Measurements from ENCODE around the gene FLYWCH2. TPM values are rescaled to one million over a fixed set of nuclear protein-coding genes. Genes with fewer than 3 reads are reported as not detected.
"Not testable (repeated sequence)": the region's sequence is repeated elsewhere in the genome, so short reads cannot be mapped to it uniquely, and the experiment has no call there.

FLYWCH2 gene
- polyA plus RNA-seq, 1 donor, result 9.4 TPM

GRCh38 chr16:2904100-2904921 is 21.3 kb downstream of the FLYWCH2 start:
- H3K9me3 ChIP-seq (ENCODE audit: control insufficient read depth, low read depth, low read length), result peaks cover 15% of the 10 kb centered on the region
- no peaks in the 10 kb centered on the region for H3K36me3 ChIP-seq (ENCODE audit: control insufficient read depth, insufficient read depth, low read length)
- H3K4me3 ChIP-seq (ENCODE audit: low read length), result peak overlapping the region; percentile 61
- peaks cover 5% of the 10 kb centered on the region for H3K4me1 ChIP-seq (ENCODE audit: control insufficient read depth, insufficient read depth, low read length)
- peak overlapping the region; percentile 77 for H3K27ac ChIP-seq (ENCODE audit: low read length)
- peak; percentile 84 to 90 for DNase-seq
- H3K27me3 ChIP-seq (ENCODE audit: control insufficient read depth, insufficient read depth, low read length), result no peaks in the 10 kb centered on the region
- no CpG with 5 or more reads among the region's 62 CpGs for WGBS (ENCODE audit: insufficient coverage, low lambda C conversion rate)

GRCh38 chr16:2904922-2905240 is 21.9 kb downstream of the FLYWCH2 start:
- DNase-seq, result no peak
- H3K4me1 ChIP-seq (ENCODE audit: control insufficient read depth, insufficient read depth, low read length), result peaks cover 5% of the 10 kb centered on the region
- H3K36me3 ChIP-seq (ENCODE audit: control insufficient read depth, insufficient read depth, low read length), result no peaks in the 10 kb centered on the region
- H3K9me3 ChIP-seq (ENCODE audit: control insufficient read depth, low read depth, low read length), result peaks cover 15% of the 10 kb centered on the region
- no CpG with 5 or more reads among the region's 32 CpGs for WGBS (ENCODE audit: insufficient coverage, low lambda C conversion rate)
- peak overlapping the region; percentile 61 for H3K4me3 ChIP-seq (ENCODE audit: low read length)
- no peaks in the 10 kb centered on the region for H3K27me3 ChIP-seq (ENCODE audit: control insufficient read depth, insufficient read depth, low read length)
- peak overlapping the region; percentile 77 for H3K27ac ChIP-seq (ENCODE audit: low read length)

DNA sequence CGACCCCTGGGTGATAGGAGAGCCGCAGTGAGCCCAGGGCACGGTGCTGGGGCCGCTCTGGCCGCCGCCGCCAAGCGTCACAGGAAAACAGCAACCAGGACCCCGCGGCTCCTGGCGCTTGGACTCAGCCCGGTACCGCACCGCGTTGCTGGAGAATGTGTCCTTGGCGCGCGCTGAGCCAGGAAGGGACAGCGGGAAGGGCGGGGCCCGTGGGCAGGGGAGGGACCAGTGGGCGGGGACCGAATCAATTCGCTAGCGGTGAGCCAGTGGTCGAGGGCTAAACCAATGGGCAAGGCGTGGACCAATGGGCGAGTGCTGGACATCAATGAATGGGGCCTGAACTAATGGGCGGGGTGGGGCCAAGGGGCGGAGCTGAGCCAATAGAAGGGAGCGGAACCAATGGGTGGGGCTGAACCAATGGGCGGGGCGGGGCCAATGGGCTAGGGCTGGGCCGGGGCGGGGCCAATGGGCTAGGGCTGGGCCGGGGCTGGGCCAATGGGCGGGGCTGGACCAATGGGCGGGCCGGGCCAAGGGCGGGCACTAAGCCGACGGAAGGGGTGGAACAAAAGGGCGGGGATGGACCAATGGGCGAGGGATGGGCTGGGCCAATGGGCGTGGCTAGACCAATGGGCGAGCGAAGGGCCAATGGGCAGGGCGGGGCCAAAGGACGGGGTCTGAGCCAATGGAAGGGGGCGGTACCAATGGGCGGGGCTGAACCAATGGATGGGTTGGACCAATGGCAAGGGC is 22.4 kb downstream of the FLYWCH2 start:
- H3K36me3 ChIP-seq (ENCODE audit: control insufficient read depth, insufficient read depth, low read length), result no peaks in the 10 kb centered on the region
- WGBS (ENCODE audit: insufficient coverage, low lambda C conversion rate), result 0% methylated on average over 1 of the region's 51 CpGs
- H3K27me3 ChIP-seq (ENCODE audit: control insufficient read depth, insufficient read depth, low read length), result peaks cover 3% of the 10 kb centered on the region
- H3K4me1 ChIP-seq (ENCODE audit: control insufficient read depth, insufficient read depth, low read length), result peaks cover 5% of the 10 kb centered on the region
- H3K27ac ChIP-seq (ENCODE audit: low read length), result peak overlapping the region; percentile 77
- peak; percentile 93 to 94 for DNase-seq
- peak overlapping the region; percentile 61 for H3K4me3 ChIP-seq (ENCODE audit: low read length)
- peaks cover 15% of the 10 kb centered on the region for H3K9me3 ChIP-seq (ENCODE audit: control insufficient read depth, low read depth, low read length)

- Histone ChIP-seq H3K27ac (ENCODE audit: low read length) (no peak overlapping the region), H3K4me1 (ENCODE audit: control insufficient read depth, insufficient read depth, low read length) (peaks cover 5% of the 10 kb centered on the region), H3K9me3 (ENCODE audit: control insufficient read depth, low read depth, low read length) (peaks cover 15% of the 10 kb centered on the region), H3K4me3 (ENCODE audit: low read length) (no peak overlapping the region), H3K27me3 (ENCODE audit: control insufficient read depth, insufficient read depth, low read length) (peaks cover 3% of the 10 kb centered on the region), H3K36me3 (ENCODE audit: control insufficient read depth, insufficient read depth, low read length) (no peaks in the 10 kb centered on the region)
- no peak for DNase-seq
- WGBS (ENCODE audit: insufficient coverage, low lambda C conversion rate), result no CpG with 5 or more reads among the region's 12 CpGs
Observed at GRCh38 chr16:2905988-2906387, 23.0 kb downstream of the FLYWCH2 start.

DNA sequence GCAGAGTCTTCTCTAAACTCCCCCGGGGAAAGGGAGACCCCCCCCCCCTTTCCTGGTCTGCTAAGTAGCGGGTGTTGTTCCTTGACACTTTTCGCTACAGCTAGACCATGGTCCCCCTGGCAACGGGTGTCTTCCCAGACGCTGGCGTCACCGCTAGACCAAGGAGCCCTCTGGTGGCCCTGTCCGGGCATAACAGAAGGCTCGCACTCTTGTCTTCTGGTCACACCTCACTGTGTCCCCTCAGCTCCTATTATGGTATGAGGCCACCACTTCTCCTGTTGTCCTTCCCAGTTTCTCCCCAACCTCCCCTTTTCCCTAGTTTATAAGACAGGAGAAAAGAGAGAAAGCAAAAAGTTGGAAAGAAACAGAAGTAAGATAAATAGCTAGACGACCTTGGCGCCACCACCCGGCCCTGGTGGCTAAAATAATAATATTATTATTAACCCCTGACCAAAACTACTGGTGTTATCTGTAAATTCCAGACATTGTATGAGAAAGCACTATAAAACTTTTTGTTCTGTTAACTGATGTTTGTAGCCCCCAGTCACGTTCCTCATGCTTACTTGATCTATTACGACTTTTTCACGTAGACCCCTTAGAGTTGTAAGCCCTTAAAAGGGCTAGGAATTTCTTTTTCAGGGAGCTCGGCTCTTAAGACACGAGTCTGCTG is 24.2 kb downstream of the FLYWCH2 start:
- WGBS (ENCODE audit: insufficient coverage, low lambda C conversion rate), result 20% methylated on average over 1 of the region's 17 CpGs
- H3K4me1 ChIP-seq (ENCODE audit: control insufficient read depth, insufficient read depth, low read length); H3K27ac ChIP-seq (ENCODE audit: low read length); H3K4me3 ChIP-seq (ENCODE audit: low read length); H3K36me3 ChIP-seq (ENCODE audit: control insufficient read depth, insufficient read depth, low read length); H3K27me3 ChIP-seq (ENCODE audit: control insufficient read depth, insufficient read depth, low read length): not testable (repeated sequence)
- H3K9me3 ChIP-seq (ENCODE audit: control insufficient read depth, low read depth, low read length), result peaks cover 15% of the 10 kb centered on the region
- DNase-seq, result peak in 1 of 2 donors; percentile 38

DNA sequence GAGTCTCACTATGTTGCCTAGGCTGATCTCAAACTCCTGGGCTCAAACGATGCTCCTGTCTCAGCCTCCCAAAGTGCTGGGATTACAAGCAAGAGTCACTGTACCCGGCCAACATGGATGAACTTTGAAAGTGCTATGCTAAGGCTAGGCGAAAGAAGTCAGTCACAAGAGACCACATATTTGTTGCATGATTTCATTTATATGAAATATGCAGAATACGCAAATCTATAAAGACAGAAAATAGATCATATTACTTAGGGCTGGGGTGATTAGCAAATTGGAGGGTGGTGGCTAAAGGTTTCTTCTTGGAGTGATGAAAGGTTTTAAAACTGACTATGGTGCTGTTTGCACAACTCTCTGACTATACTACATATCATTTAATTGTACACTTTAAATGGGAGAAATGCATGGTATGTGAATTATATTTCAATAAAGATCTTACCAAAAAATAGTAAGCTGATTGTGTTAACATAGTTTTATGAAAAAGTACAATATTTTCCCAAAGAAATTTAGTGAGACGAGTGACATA is 27.5 kb downstream of the FLYWCH2 start:
- Histone ChIP-seq H3K27me3 (ENCODE audit: control insufficient read depth, insufficient read depth, low read length) (peaks cover 3% of the 10 kb centered on the region), H3K9me3 (ENCODE audit: control insufficient read depth, low read depth, low read length) (peaks cover 7% of the 10 kb centered on the region), H3K36me3 (ENCODE audit: control insufficient read depth, insufficient read depth, low read length) (peaks cover 6% of the 10 kb centered on the region), H3K27ac (ENCODE audit: low read length) (no peak overlapping the region), H3K4me3 (ENCODE audit: low read length) (no peak overlapping the region), H3K4me1 (ENCODE audit: control insufficient read depth, insufficient read depth, low read length) (peaks cover 5% of the 10 kb centered on the region)
- DNase-seq, result no peak
- WGBS (ENCODE audit: insufficient coverage, low lambda C conversion rate), result no CpG with 5 or more reads among the region's 5 CpGs

DNA sequence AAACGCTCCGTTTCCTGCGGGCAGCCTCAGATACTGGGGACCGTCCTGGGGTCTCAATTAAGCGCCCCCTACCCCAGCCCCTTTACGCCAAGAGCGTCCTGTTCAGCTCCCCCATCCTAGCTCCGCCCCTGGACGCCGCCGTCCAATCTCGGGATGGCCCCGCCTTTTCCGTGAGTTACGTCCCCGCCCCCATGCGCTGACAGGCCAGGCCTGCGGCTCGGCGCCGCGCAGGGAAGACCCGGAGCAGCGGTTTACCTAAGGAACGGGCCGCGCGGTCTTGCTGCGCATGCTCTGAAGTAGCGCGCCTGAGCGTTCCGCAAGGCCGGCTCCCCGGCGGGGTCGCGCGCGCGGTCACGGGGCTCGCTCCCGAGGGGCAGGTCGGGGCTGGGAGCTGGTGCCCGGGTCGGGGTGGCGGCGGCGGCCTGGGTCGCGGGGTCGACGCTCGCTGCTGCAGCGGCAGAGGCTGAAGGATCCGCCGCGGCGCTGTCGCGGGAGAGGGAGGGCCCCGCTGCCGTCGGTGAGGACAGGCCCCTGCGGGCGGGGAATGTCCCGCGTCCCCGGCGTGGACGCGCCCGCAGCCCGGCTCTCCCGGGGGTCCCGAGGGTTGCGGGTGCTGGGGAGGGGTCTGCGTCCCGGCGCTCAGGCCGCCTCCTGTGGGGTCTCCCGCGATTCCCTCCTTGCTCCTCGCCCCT is 28.8 kb downstream of the FLYWCH2 start, which contains the start of gene FLYWCH1:
TSS of gene FLYWCH1 (plus strand) at position 294 of the 692 bp plus-strand sequence. CDS start 17,755 bp downstream, outside the sequence.
- no CpG with 5 or more reads among the region's 85 CpGs for whole genome bisulfite sequencing (ENCODE audit: insufficient coverage, low lambda C conversion rate)

GRCh38 chr16:2912330-2913199 is 29.6 kb downstream of the FLYWCH2 start:
- Histone ChIP-seq H3K27ac (ENCODE audit: low read length) (peak overlapping the region; percentile 63), H3K9me3 (ENCODE audit: control insufficient read depth, low read depth, low read length) (no peaks in the 10 kb centered on the region), H3K36me3 (ENCODE audit: control insufficient read depth, insufficient read depth, low read length) (peaks cover 6% of the 10 kb centered on the region), H3K27me3 (ENCODE audit: control insufficient read depth, insufficient read depth, low read length) (peaks cover 3% of the 10 kb centered on the region), H3K4me1 (ENCODE audit: control insufficient read depth, insufficient read depth, low read length) (peaks cover 5% of the 10 kb centered on the region), H3K4me3 (ENCODE audit: low read length) (peak overlapping the region; percentile 47)
- peak; percentile 12 to 50 for DNase-seq
- no CpG with 5 or more reads among the region's 39 CpGs for WGBS (ENCODE audit: insufficient coverage, low lambda C conversion rate)

More for the DNA sequence above, 28.8 kb downstream of the FLYWCH2 start, which contains the start of gene FLYWCH1:
- Histone ChIP-seq H3K36me3 (ENCODE audit: control insufficient read depth, insufficient read depth, low read length) (peaks cover 6% of the 10 kb centered on the region), H3K27ac (ENCODE audit: low read length) (peak within 1 kb of the TSS; percentile 63), H3K4me3 (ENCODE audit: low read length) (peak within 1 kb of the TSS; percentile 47), H3K4me1 (ENCODE audit: control insufficient read depth, insufficient read depth, low read length) (peaks cover 5% of the 10 kb centered on the region), H3K27me3 (ENCODE audit: control insufficient read depth, insufficient read depth, low read length) (peaks cover 3% of the 10 kb centered on the region), H3K9me3 (ENCODE audit: control insufficient read depth, low read depth, low read length) (no peaks in the 10 kb centered on the region)
- peak; percentile 98 for DNase-seq

DNA sequence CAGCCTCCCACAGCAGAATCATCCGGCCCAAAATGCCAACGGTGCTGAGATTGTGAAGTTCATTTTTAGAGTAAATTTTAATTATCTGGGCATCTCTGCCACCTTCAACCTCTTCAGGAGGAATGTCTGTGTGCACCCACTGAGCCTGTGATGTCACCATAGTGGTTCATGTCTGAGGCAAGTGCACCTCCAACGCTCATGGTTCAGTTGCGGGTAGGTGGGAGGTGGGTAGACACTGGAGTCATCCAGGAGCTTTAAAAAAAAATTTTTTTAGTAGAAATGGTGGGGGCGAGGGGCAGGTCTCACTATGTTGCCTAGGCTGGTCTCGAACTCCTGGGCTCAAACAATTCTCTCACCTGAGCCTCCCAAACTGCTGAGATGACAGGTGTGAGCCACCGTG is 30.6 kb downstream of the FLYWCH2 start:
- peaks cover 5% of the 10 kb centered on the region for H3K4me1 ChIP-seq (ENCODE audit: control insufficient read depth, insufficient read depth, low read length)
- peaks cover 3% of the 10 kb centered on the region for H3K27me3 ChIP-seq (ENCODE audit: control insufficient read depth, insufficient read depth, low read length)
- H3K4me3 ChIP-seq (ENCODE audit: low read length), result no peak overlapping the region
- no peak for DNase-seq
- WGBS (ENCODE audit: insufficient coverage, low lambda C conversion rate), result 100% methylated on average over 1 of the region's 7 CpGs
- H3K27ac ChIP-seq (ENCODE audit: low read length), result no peak overlapping the region
- H3K9me3 ChIP-seq (ENCODE audit: control insufficient read depth, low read depth, low read length), result no peaks in the 10 kb centered on the region
- H3K36me3 ChIP-seq (ENCODE audit: control insufficient read depth, insufficient read depth, low read length), result peaks cover 6% of the 10 kb centered on the region
